ENCODE data around the gene DPYD.

Gene DPYD

DNA sequence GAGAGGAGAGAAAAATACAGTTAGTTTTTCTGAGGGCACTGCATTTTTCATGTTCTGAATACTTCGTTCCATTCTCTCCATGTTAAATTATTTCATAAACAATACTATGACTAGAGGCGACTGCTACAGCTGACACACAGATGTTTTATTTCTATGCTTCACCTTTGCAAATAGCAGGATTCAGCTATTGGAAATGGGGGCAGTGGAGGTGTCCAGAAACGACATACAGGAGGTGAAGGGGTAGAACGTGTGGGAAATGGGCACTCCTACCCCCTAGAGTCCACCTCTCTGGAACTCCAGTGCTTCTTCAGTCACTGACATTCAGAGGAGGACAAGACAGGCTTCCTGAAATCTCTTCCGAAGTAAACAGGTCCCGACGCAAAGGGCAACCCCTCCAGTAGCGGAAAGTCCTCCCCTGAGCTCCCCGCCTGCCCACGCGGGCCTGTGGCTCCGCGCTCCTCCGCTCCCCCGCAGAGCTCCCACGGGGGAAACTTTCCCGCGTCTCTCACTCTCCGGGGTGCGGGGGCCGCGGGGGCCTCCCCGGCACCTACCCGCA, 480 bp downstream of the DPYD start:
- H3K4me3 ChIP-seq (ENCODE audit: low read length): peak overlapping the region; percentile 86
- peak; percentile 31 for DNase-seq (ENCODE audit: low read depth)
- TF ChIP-seq, protein P1, sequence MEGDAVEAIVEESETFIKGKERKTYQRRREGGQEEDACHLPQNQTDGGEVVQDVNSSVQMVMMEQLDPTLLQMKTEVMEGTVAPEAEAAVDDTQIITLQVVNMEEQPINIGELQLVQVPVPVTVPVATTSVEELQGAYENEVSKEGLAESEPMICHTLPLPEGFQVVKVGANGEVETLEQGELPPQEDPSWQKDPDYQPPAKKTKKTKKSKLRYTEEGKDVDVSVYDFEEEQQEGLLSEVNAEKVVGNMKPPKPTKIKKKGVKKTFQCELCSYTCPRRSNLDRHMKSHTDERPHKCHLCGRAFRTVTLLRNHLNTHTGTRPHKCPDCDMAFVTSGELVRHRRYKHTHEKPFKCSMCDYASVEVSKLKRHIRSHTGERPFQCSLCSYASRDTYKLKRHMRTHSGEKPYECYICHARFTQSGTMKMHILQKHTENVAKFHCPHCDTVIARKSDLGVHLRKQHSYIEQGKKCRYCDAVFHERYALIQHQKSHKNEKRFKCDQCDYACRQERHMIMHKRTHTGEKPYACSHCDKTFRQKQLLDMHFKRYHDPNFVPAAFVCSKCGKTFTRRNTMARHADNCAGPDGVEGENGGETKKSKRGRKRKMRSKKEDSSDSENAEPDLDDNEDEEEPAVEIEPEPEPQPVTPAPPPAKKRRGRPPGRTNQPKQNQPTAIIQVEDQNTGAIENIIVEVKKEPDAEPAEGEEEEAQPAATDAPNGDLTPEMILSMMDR (conservative IDR thresholded peaks at IDR 0.05; ENCODE audit: low read length): no peak

DNA sequence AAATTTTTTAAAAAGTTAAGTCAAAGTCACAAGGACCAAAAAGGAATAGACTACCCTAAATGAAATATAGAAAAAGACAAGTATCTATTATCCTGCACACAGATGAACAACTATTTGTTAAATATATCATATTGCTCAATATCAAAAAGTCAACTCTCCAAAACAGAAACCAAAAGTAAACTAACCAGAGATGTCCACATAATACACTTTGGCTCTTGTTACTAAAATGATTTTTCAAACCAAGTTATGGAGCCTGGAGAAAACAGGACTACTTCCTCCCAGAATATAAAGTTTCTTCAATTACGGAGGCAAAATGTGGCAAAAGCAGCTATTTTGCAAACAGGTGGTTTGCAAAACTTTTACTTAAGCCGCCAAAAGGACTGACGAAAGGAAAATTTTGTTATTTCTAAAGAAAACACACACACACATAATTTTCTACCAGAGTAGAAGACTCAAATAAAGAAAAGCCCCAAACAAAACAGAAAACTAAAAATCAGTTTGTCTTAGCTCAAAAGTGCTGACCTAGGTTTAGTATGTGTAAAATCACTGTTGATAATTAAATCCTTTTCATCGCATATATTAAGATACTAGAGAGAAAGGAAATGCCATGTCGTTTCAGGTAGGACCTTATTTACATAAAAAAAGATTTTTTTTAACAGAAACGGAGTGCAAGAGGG, 1.1 kb downstream of the DPYD start:
- DNase-seq (ENCODE audit: low read depth): peak; percentile 25
- TF ChIP-seq, protein P1 (conservative IDR thresholded peaks at IDR 0.05; ENCODE audit: low read length): no peak
- H3K4me3 ChIP-seq (ENCODE audit: low read length): peak overlapping the region; percentile 86

DNA sequence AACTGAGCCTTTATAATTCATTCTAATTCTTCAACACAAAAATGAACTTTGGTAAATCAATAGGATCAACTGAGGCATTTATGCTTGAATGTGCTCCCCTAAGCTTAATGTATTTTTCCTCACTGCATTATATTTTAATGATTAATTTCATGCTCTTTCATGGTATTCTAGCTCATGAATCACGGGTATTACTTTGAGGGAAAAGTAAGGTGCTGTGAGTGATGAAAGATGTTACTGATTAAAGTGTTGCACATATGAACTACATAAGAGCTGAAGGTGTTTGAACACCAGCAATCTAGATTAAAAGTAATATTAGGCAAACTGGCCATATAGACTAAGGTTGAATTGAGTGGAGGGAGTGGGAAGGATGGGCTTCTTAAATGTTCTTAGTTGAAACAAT, 1.9 kb downstream of the DPYD start:
- TF ChIP-seq, protein P1 (conservative IDR thresholded peaks at IDR 0.05; ENCODE audit: low read length): no peak
- H3K4me3 ChIP-seq (ENCODE audit: low read length): peak overlapping the region; percentile 86
- DNase-seq (ENCODE audit: low read depth): no peak

DNA sequence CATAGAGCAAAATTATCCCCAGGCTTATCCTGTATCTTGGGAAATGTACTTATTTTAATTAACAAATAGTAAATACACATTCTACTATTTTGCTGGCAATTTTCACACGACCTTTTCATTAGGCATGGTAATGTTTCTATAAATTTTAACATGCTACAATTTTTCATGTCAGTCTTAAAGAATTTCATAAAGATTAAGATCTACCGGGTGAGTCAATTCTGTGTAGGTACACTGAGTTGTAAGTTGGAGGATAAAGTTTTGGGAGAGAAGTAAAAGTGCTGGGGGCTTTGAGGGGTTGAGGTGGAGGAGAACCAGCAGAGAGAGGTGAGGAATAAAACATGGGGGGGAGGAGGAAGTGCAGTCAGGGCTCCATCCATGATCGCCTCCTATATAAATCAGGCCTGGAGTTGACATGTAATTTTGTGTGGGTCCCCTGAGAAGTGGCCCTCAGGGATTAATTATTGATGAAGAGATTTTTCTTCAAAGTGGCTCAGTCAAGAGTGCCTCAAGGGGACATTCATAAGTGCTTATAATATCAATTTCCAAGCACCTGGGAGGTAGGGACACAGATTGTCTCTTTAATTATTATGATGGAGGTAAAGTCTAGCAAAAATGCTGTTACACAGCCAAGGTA, 7.2 kb downstream of the DPYD start:
- TF ChIP-seq, protein P1 (conservative IDR thresholded peaks at IDR 0.05; ENCODE audit: low read length): no peak

DNA sequence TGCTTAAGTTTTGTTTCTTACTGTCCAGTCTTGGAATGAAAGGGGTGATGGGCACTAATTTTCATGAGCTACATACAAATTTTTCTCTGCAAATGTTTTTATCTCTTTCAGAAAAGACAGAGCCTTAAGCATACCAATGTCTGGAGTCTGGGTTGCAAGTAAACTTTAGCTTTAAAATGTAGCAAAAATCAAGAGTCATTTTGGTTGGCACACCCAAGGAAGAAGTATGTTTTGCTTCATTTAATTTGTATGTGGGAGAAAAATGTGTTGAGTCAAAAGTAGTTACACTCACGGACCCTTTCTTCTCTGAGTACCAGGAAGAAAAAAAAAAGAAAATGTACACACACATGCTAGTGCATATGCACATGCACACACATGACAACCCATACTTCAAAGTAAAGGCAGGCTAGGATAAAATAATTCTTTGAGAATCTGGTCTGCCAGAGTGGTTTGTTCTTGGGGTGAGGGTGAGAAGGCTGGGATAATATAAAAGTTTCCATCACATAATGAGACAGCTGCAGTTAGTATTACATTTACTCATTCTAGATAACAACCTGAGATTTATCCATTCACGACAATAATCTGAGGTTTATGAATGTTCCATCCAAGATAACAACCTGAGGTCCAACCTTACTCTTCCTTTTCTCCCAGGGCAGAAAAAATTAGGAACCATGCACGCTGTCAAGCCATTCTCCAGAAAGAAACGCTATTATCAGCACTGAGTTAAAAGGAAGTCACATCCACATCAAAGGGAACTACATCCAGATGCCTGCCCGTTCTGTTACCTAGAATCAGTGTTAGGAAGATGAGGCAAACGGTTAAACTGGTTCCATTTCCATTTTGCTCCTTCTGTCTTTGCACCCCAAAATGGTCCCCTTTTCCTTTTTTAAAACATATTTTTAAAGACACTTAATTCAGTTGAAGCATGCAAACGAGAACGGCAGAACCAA, 9.3 kb downstream of the DPYD start:
- no peak overlapping the region for H3K4me3 ChIP-seq (ENCODE audit: low read length)
- TF ChIP-seq, protein P1 (conservative IDR thresholded peaks at IDR 0.05; ENCODE audit: low read length): no peak
- DNase-seq (ENCODE audit: low read depth): peak; percentile 17

More for the DNA sequence above, 7.2 kb downstream of the DPYD start:
- H3K4me3 ChIP-seq (ENCODE audit: low read length): no peak overlapping the region
- DNase-seq (ENCODE audit: low read depth): no peak

DNA sequence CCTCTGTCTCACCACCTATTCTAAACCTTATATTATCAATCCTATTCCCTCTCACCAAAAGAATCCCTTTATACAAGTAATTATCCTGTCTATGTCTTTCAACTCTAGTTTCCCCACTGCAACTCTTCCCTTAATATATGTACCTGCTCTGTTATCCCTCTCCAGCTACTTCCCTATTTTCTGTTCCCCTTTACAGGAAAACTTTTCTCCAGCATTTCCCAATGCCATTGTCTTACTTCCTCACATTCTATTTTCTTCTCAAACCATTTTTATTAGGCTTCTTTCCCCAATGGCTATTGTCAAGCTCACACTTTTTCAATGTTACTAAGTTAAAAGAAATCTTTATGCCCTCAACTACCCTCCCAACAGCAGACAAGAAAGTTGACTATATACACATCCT, 11.6 kb downstream of the DPYD start:
- TF ChIP-seq, protein P1 (conservative IDR thresholded peaks at IDR 0.05; ENCODE audit: low read length): no peak
- DNase-seq (ENCODE audit: low read depth): no peak
- no peak overlapping the region for H3K4me3 ChIP-seq (ENCODE audit: low read length)

Data from AG10803 (cell line).